Measurements from ENCODE around the gene ST7.

Gene ST7

DNA sequence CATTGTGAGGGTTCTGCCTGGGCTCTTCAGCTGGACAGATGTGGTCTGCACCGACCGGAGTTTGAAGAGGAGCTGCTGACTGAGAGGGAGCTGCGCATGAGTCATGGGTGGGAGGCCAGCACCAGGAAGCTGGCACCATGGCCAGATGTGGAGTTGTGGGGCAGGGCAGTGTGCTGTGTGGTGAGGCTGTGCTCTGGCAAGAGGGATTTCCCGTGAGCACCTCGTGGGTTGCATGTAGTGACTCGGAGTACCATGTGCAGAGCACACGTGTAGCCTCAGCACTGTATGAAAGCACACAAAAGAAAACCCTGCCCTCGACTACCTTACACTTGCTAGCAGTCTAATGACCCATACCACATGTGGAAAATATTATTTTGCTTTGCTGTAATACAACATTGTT is 266.2 kb downstream of the ST7 start:
- intact Hi-C loops (cut with DNase I; ENCODE audit: low total_unique reads), result no loop called here
- no peaks in the 10 kb centered on the region for H3K27me3 ChIP-seq

DNA sequence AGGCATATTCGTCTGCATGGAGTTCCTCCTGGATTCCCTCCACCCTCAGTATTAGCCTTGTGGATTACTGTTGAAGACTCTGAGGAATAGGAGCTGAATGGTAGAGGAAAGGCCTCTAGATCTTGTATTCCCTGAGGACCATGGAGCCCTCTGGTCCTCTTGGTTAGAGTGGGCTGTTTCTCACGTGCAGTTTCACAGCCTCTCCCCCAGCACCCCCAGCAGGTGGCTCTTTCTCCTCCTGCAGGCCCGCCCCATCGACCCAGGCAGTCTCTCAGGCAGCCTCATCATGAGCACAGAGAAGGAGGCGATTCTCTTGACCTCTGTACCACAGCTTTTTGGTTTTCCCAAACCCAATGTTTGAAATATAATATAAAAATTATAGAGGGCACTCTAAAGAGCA is 267.5 kb downstream of the ST7 start:
- intact Hi-C loops (cut with DNase I; ENCODE audit: low total_unique reads), result no loop called here
- Histone ChIP-seq H3K36me3 (peaks cover 41 to 59% (median 52%) of the 10 kb centered on the region in 3 donors), H3K27me3 (no peaks in the 10 kb centered on the region), H3K9me3 (no peaks in the 10 kb centered on the region), H3K4me3 (no peak overlapping the region), H3K4me1 (peaks cover 0 to 4% (median 0%) of the 10 kb centered on the region in 4 donors), H3K27ac (no peak overlapping the region)
- TF ChIP-seq, protein P1, sequence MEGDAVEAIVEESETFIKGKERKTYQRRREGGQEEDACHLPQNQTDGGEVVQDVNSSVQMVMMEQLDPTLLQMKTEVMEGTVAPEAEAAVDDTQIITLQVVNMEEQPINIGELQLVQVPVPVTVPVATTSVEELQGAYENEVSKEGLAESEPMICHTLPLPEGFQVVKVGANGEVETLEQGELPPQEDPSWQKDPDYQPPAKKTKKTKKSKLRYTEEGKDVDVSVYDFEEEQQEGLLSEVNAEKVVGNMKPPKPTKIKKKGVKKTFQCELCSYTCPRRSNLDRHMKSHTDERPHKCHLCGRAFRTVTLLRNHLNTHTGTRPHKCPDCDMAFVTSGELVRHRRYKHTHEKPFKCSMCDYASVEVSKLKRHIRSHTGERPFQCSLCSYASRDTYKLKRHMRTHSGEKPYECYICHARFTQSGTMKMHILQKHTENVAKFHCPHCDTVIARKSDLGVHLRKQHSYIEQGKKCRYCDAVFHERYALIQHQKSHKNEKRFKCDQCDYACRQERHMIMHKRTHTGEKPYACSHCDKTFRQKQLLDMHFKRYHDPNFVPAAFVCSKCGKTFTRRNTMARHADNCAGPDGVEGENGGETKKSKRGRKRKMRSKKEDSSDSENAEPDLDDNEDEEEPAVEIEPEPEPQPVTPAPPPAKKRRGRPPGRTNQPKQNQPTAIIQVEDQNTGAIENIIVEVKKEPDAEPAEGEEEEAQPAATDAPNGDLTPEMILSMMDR (IDR thresholded peaks at IDR 0.05), result no peak
- DNase-seq, result no peak

More for the DNA sequence above, 266.2 kb downstream of the ST7 start:
- no peak overlapping the region for H3K4me3 ChIP-seq
- no peak overlapping the region for H3K27ac ChIP-seq
- peaks cover 0 to 4% (median 0%) of the 10 kb centered on the region in 4 donors for H3K4me1 ChIP-seq
- H3K9me3 ChIP-seq, result no peaks in the 10 kb centered on the region
- TF ChIP-seq, protein P1 (IDR thresholded peaks at IDR 0.05), result no peak
- DNase-seq, result no peak
- peaks cover 35 to 50% (median 46%) of the 10 kb centered on the region in 3 donors for H3K36me3 ChIP-seq

DNA sequence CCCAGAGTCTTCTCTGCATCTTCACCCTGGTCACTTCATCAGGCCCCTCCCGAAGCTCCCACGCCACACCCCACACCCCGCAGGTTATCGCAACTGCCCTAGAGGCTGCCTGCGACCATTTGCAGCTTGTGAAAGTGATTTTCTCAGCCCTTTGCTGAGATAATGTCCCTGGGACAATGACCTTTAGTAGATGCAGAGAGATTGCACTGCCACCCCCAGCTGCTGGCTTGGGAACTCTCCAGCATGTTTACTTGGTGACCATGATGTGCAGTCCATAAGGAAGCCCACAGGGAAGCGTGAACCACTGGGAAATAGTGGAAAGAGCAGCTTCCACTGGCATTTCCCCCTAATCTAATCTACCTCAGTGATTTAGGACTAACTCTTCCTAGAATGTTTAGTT is 272.2 kb downstream of the ST7 start:
- Histone ChIP-seq H3K27me3 (no peaks in the 10 kb centered on the region), H3K4me1 (no peaks in the 10 kb centered on the region), H3K36me3 (peaks cover 34 to 48% (median 47%) of the 10 kb centered on the region in 3 donors), H3K9me3 (no peaks in the 10 kb centered on the region), H3K27ac (no peak overlapping the region), H3K4me3 (no peak overlapping the region)
- DNase-seq, result no peak
- intact Hi-C loops (cut with DNase I; ENCODE audit: low total_unique reads), result no loop called here
- TF ChIP-seq, protein P1 (IDR thresholded peaks at IDR 0.05), result no peak

DNA sequence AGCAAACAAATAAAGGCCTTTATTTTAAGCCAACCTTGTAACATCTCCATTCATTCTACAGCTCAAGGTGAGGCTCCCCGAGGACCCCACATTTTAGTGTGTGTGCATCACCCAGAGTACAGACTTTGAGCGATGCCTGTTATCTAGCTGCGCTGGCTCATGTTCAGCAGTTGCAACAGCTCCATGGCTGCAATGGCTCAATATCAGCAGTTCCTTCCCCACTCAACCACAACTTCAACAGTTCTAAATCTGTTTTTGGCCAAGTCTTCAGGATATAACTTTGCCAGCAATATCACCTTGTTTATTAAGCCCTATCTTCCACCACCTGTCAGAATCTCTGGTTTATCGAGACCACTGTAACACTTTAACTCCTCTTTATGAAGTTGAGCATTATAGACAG is 273.8 kb downstream of the ST7 start:
- Histone ChIP-seq H3K27me3 (no peaks in the 10 kb centered on the region), H3K36me3 (peaks cover 24 to 34% (median 34%) of the 10 kb centered on the region in 3 donors), H3K4me3 (no peak overlapping the region), H3K4me1 (no peaks in the 10 kb centered on the region), H3K9me3 (no peaks in the 10 kb centered on the region), H3K27ac (no peak overlapping the region)
- intact Hi-C loops (cut with DNase I; ENCODE audit: low total_unique reads), result no loop called here
- TF ChIP-seq, protein P1 (IDR thresholded peaks at IDR 0.05), result no peak
- no peak for DNase-seq

DNA sequence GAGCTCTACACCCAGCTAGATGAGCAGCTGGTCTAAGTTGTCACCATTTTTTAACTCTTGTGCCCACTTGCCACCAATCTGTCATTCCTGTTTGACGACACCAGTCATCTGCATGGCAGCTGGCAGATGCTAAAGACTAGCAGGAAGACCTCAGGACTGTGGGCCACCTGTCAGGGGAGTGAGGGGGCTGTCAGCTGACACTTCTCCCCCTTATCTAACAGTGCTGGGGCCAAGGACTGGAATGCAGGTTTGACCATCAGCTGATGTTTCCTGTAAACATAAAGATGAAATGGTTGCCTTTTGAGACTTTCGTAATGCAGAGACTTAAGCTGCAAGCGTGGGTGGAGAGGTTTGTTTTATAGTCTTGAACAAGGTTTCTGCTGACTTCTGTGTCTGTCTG is 276.0 kb downstream of the ST7 start:
- Histone ChIP-seq H3K27ac (no peak overlapping the region), H3K36me3 (peaks cover 5 to 18% (median 13%) of the 10 kb centered on the region in 3 donors), H3K4me3 (no peak overlapping the region), H3K27me3 (no peaks in the 10 kb centered on the region), H3K9me3 (no peaks in the 10 kb centered on the region), H3K4me1 (no peaks in the 10 kb centered on the region)
- TF ChIP-seq, protein P1 (IDR thresholded peaks at IDR 0.05), result no peak
- no peak for DNase-seq
- intact Hi-C loops (cut with DNase I; ENCODE audit: low total_unique reads), result no loop called here

Data from tibial artery (tissue), 4 donors.